Measurements from ENCODE around the gene NOL3. TPM values are rescaled to one million over a fixed set of nuclear protein-coding genes. Genes with fewer than 3 reads are reported as not detected.

NOL3 gene
- total and polyA plus RNA-seq, 2 of the 4 experiments (the other 2 are of a cell fraction) = 6.1 to 17.2 TPM

DNA sequence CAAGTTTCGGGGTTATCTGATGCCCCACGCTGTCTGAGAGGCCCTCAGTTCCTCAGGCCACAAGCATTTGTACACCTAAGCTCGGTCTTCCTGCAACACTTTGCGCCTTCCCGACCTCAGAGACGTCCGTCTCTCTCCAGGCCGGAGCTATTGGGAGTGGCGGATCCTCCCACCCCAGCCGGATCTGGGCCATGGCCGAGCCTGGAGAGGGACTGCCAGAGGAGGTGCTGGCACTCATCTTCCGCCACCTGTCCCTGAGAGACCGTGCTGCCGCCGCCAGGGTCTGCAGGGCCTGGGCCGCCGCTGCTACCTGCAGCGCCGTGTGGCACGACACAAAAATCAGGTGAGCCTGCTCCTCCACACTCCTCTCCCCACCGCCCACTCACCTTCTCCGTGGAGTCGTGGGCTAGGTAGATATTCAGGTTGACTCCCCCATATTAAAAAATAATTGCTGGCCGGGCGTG lies 8.7 kb upstream of the NOL3 start:
- Histone ChIP-seq H3K9ac (ENCODE audit: low read depth, low read length) (no peak overlapping the region), H3K9me1 (ENCODE audit: insufficient read depth, low read length) (peaks cover 5% of the 10 kb centered on the region; the same call in 1 of the 2 replicates), H3K36me3 (ENCODE audit: control insufficient read depth, insufficient read depth, low read length) (peaks cover 3% of the 10 kb centered on the region; the same call in 1 of the 2 replicates), H3K9me3 (ENCODE audit: control insufficient read depth, insufficient read depth, low read length) (no peaks in the 10 kb centered on the region), H2BK20ac (ENCODE audit: low read depth, low read length) (no peak overlapping the region), H3K23ac (ENCODE audit: low read depth, low read length) (peak overlapping the region; percentile 35; the same call in 1 of the 2 replicates), H3K79me1 (ENCODE audit: low read depth in 1 of 2, low read length in 2 of 2) (peaks cover 10 to 25% of the 10 kb centered on the region in 2 experiments; a peak in 2 of 4 replicates), H3K4me1 (ENCODE audit: control insufficient read depth, insufficient read depth, low read length) (peaks cover 18% of the 10 kb centered on the region; the same call in 1 of the 2 replicates), H2BK120ac (ENCODE audit: low read depth, low read length) (no peak overlapping the region), H2BK5ac (ENCODE audit: low read depth, low read length, poor library complexity, severe bottlenecking) (no peak overlapping the region), H4K91ac (ENCODE audit: insufficient read depth, low read depth, low read length) (no peak overlapping the region), H4K8ac (ENCODE audit: low read depth in 2 of 2, low read length in 2 of 2) (no peak overlapping the region), H3K27ac (ENCODE audit: insufficient read depth, low read length) (no peak overlapping the region), H2AK5ac (ENCODE audit: low read depth, low read length) (peak overlapping the region; percentile 61; the same call in 1 of the 2 replicates), H4K5ac (ENCODE audit: low read depth, low read length) (peak overlapping the region; percentile 49; the same call in 1 of the 2 replicates), H2AK9ac (replicated peaks; ENCODE audit: low read depth, low read length, poor library complexity) (peak overlapping the region; percentile 7), H3K4ac (ENCODE audit: low read depth, low read length) (no peak overlapping the region), H3K56ac (ENCODE audit: extremely low read depth, insufficient read depth, low read length) (no peak overlapping the region), H2BK15ac (ENCODE audit: low read depth, low read length) (no peak overlapping the region), H3K4me2 (ENCODE audit: low read depth, low read length) (peak overlapping the region; percentile 66), H3K18ac (ENCODE audit: low read depth, low read length) (no peak overlapping the region), H4K20me1 (ENCODE audit: insufficient read depth, low read length) (peaks cover 10% of the 10 kb centered on the region), H3K4me3 (ENCODE audit: insufficient read depth, low read depth, low read length) (no peak overlapping the region), H2AFZ (replicated peaks; ENCODE audit: low read length, poor library complexity) (peak overlapping the region; percentile 19), H3K27me3 (ENCODE audit: control insufficient read depth, insufficient read depth, low read length) (peaks cover 24% of the 10 kb centered on the region; the same call in 1 of the 2 replicates), H3K14ac (replicated peaks; ENCODE audit: low read depth, low read length) (no peak overlapping the region)
- DNase-seq (no peak), ATAC-seq (ENCODE audit: low read depth) (no peak)
- TF ChIP-seq FOS (IDR thresholded peaks at IDR 0.05; ENCODE audit: low read depth, low read length) (no peak), NFE2L2 (IDR thresholded peaks at IDR 0.05; ENCODE audit: low read depth, low read length) (no peak), MAFK (IDR thresholded peaks at IDR 0.05; ENCODE audit: low read depth, low read length) (no peak), CHD1 (IDR thresholded peaks at IDR 0.05; ENCODE audit: low read depth, low read length) (no peak), POLR2A (IDR thresholded peaks at IDR 0.05; ENCODE audit: low read depth, low read length) (no peak), RCOR1 (IDR thresholded peaks at IDR 0.05; ENCODE audit: insufficient replicate concordance, low read length) (no peak), MAZ (IDR thresholded peaks at IDR 0.05; ENCODE audit: borderline replicate concordance, low read depth, low read length) (no peak), SMC3 (IDR thresholded peaks at IDR 0.05; ENCODE audit: low read depth, low read length) (no peak), MXI1 (IDR thresholded peaks at IDR 0.05; ENCODE audit: borderline replicate concordance, low read depth, low read length) (no peak), RFX5 (IDR thresholded peaks at IDR 0.05; ENCODE audit: low read depth, low read length) (no peak), BHLHE40 (IDR thresholded peaks at IDR 0.05; ENCODE audit: low read depth, low read length) (no peak), CEBPB (IDR thresholded peaks at IDR 0.05; ENCODE audit: low read depth, low read length) (no peak)
- TF ChIP-seq, protein P1, sequence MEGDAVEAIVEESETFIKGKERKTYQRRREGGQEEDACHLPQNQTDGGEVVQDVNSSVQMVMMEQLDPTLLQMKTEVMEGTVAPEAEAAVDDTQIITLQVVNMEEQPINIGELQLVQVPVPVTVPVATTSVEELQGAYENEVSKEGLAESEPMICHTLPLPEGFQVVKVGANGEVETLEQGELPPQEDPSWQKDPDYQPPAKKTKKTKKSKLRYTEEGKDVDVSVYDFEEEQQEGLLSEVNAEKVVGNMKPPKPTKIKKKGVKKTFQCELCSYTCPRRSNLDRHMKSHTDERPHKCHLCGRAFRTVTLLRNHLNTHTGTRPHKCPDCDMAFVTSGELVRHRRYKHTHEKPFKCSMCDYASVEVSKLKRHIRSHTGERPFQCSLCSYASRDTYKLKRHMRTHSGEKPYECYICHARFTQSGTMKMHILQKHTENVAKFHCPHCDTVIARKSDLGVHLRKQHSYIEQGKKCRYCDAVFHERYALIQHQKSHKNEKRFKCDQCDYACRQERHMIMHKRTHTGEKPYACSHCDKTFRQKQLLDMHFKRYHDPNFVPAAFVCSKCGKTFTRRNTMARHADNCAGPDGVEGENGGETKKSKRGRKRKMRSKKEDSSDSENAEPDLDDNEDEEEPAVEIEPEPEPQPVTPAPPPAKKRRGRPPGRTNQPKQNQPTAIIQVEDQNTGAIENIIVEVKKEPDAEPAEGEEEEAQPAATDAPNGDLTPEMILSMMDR (conservative IDR thresholded peaks at IDR 0.05; ENCODE audit: low read depth, low read length) = no peak
- TF ChIP-seq, protein P2, sequence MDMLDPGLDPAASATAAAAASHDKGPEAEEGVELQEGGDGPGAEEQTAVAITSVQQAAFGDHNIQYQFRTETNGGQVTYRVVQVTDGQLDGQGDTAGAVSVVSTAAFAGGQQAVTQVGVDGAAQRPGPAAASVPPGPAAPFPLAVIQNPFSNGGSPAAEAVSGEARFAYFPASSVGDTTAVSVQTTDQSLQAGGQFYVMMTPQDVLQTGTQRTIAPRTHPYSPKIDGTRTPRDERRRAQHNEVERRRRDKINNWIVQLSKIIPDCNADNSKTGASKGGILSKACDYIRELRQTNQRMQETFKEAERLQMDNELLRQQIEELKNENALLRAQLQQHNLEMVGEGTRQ (IDR thresholded peaks at IDR 0.05; ENCODE audit: low read depth, low read length) = no peak
- TF ChIP-seq, protein P3, sequence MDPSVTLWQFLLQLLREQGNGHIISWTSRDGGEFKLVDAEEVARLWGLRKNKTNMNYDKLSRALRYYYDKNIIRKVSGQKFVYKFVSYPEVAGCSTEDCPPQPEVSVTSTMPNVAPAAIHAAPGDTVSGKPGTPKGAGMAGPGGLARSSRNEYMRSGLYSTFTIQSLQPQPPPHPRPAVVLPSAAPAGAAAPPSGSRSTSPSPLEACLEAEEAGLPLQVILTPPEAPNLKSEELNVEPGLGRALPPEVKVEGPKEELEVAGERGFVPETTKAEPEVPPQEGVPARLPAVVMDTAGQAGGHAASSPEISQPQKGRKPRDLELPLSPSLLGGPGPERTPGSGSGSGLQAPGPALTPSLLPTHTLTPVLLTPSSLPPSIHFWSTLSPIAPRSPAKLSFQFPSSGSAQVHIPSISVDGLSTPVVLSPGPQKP (IDR thresholded peaks at IDR 0.05; ENCODE audit: borderline replicate concordance, low read depth, low read length) = no peak
- dilution Hi-C loops (cut with HindIII; ENCODE audit: low sequenced_read_pairs, unreplicated experiment) = no loop called here
- WGBS, 2 experiments (ENCODE audit: extremely low coverage in 2 of 2, insufficient read length in 1 of 2) = 43% methylated on average over 2 of the region's 25 CpGs; no CpG with 5 or more reads in 1 of the 2 experiments
- POLR2A ChIA-PET (ENCODE audit: unreplicated experiment) = no interaction called here
- no TSS peak for BruUV-seq (replicated peaks)
- intact Hi-C loops (cut with micrococcal nuclease) = no loop called here
- CTCF ChIA-PET = interaction anchor here (0.6 kb wide), 1 partner anchor 11 kb away, joined by 4 read pairs; the partner anchor contains the start of gene B3GNT9
- in situ Hi-C loops (cut with MboI; ENCODE audit: low sequenced_read_pairs) = no loop called here
